Measurements from ENCODE around the gene SYNE1. TPM values are rescaled to one million over a fixed set of nuclear protein-coding genes. Genes with fewer than 3 reads are reported as not detected.

The SYNE1 gene
- total RNA-seq, 1 donor = 143 TPM

DNA sequence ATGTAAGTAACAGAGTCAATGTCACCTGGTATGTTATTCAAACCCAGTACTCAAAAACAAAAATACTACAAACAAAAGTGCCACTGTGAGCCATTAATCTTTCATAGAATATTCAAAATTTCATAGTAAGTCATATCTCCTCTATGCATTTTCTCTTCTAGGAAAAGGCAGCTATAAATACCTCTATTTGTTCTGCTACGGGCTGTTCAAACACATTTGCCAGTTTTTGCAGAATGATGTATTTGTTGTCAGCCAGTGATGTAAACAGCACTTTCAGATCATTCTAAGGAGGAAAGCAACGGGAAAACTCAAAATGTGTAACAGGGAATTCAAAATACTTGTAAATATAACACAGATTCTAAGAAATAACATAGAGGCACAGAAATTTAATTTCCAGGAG lies 388.2 kb downstream of the SYNE1 start:
- Histone ChIP-seq H3K27me3 (ENCODE audit: insufficient read depth, low read length) (no peaks in the 10 kb centered on the region), H3K9me3 (ENCODE audit: low read depth, low read length) (no peaks in the 10 kb centered on the region), H3K4me3 (ENCODE audit: low read length) (no peak overlapping the region), H3K4me1 (ENCODE audit: insufficient read depth, low read length) (no peaks in the 10 kb centered on the region)

DNA sequence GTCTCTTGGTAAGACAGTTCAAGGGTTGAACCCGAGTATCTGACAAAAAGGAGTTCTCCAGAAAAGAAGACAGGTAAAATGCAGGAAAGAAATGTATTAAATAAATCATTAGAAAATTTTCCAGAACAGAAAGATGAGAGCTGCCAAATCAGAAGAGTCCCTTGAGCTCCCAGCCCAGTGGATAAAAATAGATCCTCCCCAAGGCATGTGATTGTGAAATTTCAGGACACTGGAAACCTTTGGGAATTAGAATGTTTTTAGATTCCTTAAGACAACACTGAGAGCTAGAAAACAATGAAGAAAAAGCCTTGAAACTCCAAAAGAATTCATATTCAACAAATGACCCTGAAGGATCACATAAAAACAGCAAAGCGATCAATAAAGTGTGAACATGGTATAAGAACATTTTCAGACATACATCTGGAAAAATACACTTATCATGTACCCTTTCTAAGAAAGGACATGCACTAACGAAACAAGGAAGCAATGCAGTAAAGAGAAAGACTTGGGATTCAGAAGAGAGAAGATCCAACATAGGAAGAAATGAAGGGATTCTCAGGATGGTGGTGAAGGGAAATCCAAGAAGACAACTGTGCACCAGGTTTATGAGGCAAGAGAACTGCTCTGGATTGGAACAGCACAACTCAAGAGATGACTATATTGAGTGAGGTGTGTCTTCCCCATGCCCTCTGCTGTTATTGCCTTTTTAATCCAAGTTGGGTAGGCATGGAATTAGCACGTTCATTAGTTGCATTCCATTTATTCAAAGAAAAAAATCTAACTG lies 390.4 kb downstream of the SYNE1 start:
- no peaks in the 10 kb centered on the region for H3K9me3 ChIP-seq (ENCODE audit: low read depth, low read length)
- H3K4me1 ChIP-seq (ENCODE audit: insufficient read depth, low read length) = no peaks in the 10 kb centered on the region
- H3K4me3 ChIP-seq (ENCODE audit: low read length) = no peak overlapping the region
- no peaks in the 10 kb centered on the region for H3K27me3 ChIP-seq (ENCODE audit: insufficient read depth, low read length)

DNA sequence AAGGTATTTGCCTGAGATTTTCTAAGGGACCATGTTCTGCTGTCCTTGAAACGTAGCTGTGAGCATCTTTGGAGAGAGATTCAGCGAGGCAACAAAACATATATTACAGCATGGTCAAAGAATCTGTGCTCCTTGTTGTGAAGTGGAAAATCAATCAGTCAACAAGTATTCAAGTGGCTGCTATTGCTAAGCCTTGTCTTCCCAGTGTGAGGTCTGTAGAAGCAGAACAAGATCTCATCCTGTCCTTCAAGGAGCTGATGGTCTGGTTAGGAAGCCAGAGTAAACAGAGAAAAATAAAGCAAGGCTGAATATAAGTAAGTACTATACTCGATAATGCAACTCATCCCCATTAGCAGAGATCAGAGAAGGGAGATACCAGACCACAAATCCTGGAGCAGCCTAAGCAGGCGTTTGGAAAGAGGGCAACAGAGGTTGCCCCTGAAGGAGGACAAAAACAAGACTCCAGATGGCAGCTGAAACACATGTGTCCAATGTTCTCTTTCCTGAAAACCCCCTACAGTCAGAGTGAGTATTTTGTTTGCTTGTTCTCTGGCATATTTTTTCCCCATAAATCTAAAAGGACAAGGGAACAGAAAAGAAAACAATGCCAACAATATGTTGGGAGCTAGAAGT lies 392.0 kb downstream of the SYNE1 start:
- no peaks in the 10 kb centered on the region for H3K4me1 ChIP-seq (ENCODE audit: insufficient read depth, low read length)

DNA sequence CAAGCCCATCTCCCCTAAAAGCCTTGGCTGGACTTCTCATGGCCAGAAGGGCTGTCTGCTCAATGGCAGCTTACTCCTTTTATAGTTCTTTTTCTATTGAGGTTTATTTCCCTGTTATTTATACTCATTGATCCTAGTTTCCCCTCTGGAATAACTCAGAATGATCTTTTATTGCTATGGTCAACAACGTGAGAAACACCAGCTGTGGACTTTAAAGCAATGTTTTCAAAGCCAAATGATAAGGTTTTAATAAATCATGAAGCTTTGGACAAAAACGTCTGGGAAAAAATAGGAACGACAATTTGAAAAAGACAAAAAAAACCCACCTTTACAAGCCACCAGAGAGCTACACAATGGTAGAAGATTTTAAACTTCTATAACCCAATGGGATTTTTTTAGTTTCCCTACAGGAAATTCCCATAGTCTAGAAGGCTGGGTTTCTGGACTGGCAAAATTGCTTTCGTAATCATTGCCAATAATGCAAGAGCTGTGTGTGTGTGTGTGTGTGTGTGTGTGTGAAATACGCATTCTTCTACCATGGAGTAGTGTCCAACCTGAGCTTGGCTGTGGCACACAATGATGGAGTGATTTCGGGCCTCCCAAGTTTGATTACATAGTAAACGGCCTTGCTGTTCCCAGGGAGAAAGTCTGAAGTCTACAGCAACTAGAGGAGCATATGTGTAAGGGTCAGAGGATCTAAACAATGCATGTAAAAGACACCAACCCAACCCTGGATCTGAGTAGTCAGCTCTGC lies 396.0 kb downstream of the SYNE1 start:
- H3K4me3 ChIP-seq (ENCODE audit: low read length) = no peak overlapping the region
- no peaks in the 10 kb centered on the region for H3K27me3 ChIP-seq (ENCODE audit: insufficient read depth, low read length)
- no peaks in the 10 kb centered on the region for H3K9me3 ChIP-seq (ENCODE audit: low read depth, low read length)
- H3K4me1 ChIP-seq (ENCODE audit: insufficient read depth, low read length) = no peaks in the 10 kb centered on the region

More for the DNA sequence above, 392.0 kb downstream of the SYNE1 start:
- H3K9me3 ChIP-seq (ENCODE audit: low read depth, low read length) = no peaks in the 10 kb centered on the region
- no peaks in the 10 kb centered on the region for H3K27me3 ChIP-seq (ENCODE audit: insufficient read depth, low read length)
- no peak overlapping the region for H3K4me3 ChIP-seq (ENCODE audit: low read length)

DNA sequence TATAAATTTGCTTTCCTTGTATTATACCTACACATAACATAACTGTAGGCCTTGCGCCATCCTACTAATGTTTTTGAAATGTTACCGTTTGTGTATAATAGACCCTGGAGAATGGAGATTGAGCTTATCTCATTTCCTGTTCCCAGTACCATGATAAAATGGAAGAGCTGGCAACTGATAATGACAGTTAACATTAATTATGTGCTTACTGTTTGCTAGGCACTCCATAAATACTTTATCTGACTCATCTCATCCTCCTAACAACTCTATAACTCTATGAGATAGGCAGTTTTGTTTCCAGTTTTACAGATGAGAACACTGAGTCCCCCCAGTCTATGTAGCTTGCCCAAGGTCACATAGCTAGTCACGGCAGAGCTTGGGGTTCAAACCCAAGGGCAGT lies 396.7 kb downstream of the SYNE1 start:
- Histone ChIP-seq H3K4me1 (ENCODE audit: insufficient read depth, low read length) (no peaks in the 10 kb centered on the region), H3K4me3 (ENCODE audit: low read length) (no peak overlapping the region), H3K9me3 (ENCODE audit: low read depth, low read length) (no peaks in the 10 kb centered on the region), H3K27me3 (ENCODE audit: insufficient read depth, low read length) (no peaks in the 10 kb centered on the region)

DNA sequence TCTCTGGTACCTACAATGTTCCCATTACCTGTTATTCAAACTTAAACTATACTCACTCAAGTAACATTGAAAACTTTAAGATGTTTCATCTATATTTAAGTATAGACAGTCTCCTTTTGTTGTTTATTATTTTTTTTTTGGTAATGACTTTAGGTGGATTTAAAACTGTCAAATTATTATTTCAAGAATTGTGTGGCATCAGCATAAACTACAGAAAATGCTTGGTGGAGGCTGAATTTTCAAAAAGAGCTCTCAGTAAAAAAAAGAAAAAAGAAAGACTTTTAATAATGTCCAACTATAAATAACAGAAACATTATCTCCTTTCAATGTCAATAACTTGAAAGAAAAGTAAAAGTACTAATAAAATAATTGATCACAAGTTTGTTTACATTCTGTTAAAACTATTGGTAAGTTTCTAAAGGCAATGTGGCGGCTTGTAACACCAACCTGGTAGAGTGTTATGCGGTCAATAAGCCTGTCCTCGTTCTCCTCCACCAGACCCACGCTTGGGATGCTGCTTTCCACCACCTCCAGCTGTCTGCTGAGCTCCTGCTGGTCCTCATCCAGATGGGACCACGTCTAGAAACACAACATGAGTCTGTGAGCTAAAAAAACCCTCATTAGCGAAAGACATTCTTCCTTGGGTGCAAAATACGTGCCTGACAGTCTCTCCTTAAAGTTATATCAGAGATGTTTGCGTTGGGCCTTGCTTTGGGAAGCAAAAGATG lies 400.6 kb downstream of the SYNE1 start:
- Histone ChIP-seq H3K4me1 (ENCODE audit: insufficient read depth, low read length) (no peaks in the 10 kb centered on the region), H3K27me3 (ENCODE audit: insufficient read depth, low read length) (no peaks in the 10 kb centered on the region), H3K9me3 (ENCODE audit: low read depth, low read length) (no peaks in the 10 kb centered on the region), H3K4me3 (ENCODE audit: low read length) (no peak overlapping the region)

DNA sequence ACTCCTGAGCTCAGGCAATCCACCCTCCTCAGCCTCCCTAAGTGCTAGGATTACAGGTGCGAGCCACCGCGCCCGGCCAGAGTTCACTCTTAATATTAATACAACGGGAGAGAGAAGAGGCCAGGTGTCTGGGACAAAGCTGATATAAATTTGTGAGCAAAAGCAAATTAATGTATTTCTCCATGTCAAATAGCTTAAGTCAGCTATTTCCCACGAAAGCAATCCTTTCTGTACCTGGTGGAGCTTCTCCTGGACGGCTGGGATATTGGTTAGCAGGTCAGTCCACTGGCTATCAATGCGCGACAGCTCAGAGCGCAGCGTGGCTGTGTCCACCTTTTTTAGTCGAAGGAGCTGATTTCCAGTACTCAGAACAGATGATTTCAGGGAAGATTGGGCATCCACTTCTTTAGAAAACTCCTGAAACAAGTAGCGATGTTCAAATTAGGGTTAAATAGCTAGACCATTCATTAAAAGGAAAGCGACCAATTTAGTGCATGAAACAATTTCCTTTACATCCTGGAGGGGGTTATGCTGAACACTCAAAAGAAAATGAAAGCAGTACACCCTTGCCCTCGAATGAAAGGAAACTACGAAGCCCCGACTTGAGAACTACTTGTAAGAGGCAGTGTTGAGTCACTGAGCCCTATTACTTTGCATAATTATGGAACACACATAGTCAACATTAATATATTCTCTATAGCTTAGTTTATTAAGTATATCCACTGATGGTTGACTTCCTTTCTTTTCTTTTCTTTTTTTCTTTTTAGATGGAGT lies 403.4 kb downstream of the SYNE1 start:
- Histone ChIP-seq H3K9me3 (ENCODE audit: low read depth, low read length) (no peaks in the 10 kb centered on the region), H3K27me3 (ENCODE audit: insufficient read depth, low read length) (no peaks in the 10 kb centered on the region), H3K4me3 (ENCODE audit: low read length) (no peak overlapping the region), H3K4me1 (ENCODE audit: insufficient read depth, low read length) (no peaks in the 10 kb centered on the region)

DNA sequence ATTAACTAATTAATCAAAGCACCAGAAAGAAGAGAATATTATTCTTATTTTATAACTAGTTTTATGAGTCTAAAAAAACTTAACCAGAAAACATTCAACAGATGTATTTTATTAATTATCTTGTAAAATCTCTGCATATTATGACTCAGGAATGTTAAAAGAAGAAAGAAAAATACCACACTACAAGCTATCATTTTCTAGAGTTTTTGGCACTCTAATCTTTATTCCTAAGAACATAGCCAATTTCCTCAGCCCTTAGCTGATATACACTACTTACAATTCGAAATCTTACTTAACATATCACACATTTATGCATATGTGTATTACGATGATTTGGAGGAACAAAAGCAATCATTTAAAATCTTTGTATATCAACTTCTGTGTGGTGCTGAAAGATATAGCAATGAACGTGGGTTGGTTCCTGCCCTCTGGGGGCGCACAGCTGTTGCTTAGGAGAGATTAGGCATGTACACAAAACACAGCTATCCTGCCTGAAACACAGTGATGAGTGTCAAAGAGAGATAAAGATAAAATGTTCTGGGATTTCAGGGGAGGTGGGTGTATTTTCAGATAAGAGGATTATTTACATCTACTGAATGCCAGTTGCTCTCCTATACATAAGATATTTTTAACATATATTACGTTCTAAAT lies 404.5 kb downstream of the SYNE1 start:
- no peaks in the 10 kb centered on the region for H3K27me3 ChIP-seq (ENCODE audit: insufficient read depth, low read length)
- no peaks in the 10 kb centered on the region for H3K4me1 ChIP-seq (ENCODE audit: insufficient read depth, low read length)
- H3K4me3 ChIP-seq (ENCODE audit: low read length) = no peak overlapping the region
- H3K9me3 ChIP-seq (ENCODE audit: low read depth, low read length) = no peaks in the 10 kb centered on the region

DNA sequence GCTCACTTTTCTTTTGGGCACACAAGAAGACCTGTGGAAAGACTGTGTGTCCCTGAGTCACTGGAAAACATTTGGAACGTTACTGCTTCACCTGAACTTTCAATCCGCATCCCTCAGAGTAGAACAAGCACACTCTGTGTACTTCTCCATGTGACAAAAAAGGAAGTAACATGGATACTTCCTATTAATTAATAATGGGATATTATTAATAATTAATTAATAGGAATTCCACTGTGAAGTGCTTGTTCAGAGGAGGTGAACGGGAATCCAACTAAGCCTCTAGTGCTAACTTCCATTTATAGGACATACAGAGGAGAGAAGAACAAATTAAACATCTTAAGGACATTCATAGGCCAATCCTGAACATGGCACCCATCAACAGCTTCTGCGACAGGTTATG lies 407.8 kb downstream of the SYNE1 start:
- Histone ChIP-seq H3K4me1 (ENCODE audit: insufficient read depth, low read length) (no peaks in the 10 kb centered on the region), H3K4me3 (ENCODE audit: low read length) (no peak overlapping the region), H3K27me3 (ENCODE audit: insufficient read depth, low read length) (no peaks in the 10 kb centered on the region), H3K9me3 (ENCODE audit: low read depth, low read length) (no peaks in the 10 kb centered on the region)

DNA sequence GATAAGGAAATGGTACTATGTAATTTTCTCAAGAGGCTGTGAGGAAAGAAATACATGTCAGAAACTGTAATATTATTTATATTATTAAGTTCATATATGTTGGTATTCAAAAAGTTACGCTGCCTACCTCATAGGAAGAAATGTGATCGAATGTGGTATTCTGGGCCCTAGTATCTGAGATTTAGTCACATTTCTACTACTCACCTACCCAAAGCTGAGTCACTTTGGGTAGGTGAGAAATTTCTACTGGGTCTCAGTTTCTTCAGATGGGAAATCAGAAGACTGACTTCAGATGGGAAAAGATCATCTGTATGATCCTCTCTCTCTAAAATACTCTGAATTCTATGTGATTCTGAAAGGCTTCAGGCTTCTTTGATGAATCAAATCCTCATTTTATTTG lies 411.0 kb downstream of the SYNE1 start:
- Histone ChIP-seq H3K4me1 (ENCODE audit: insufficient read depth, low read length) (no peaks in the 10 kb centered on the region), H3K9me3 (ENCODE audit: low read depth, low read length) (peaks cover 18% of the 10 kb centered on the region), H3K27me3 (ENCODE audit: insufficient read depth, low read length) (no peaks in the 10 kb centered on the region), H3K4me3 (ENCODE audit: low read length) (no peak overlapping the region)

DNA sequence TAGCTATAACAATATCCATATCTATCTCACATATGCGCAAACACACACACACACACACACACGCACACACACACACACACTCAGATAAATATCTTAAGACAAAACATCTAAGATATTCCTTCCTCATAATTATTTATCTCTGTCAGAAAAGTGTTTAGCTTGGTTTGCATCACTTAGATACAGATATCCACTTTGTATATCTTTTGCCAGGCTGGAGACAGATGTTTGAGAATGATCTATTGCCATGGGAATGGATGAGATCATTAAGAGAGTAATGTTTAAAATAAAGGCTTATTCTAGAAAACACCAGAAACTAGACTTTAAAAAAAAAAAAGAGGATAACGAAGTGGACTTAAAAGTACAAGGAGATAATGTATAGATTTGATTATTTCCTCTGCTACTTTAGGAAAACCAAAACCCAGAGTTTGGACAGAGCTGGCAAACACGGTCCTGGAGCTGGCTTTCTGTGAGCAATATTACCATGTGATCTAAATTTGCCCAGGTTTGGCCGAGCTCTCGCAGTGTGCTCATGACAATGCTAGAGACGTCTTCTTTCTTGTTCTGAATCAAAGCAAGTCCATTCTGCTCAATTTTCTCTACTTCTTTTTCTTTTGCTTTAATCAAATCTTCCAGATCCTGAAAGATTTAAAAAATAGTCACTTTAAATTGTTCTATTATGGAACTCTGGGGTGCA lies 411.8 kb downstream of the SYNE1 start:
- Histone ChIP-seq H3K4me3 (ENCODE audit: low read length) (no peak overlapping the region), H3K27me3 (ENCODE audit: insufficient read depth, low read length) (no peaks in the 10 kb centered on the region), H3K9me3 (ENCODE audit: low read depth, low read length) (peaks cover 18% of the 10 kb centered on the region), H3K4me1 (ENCODE audit: insufficient read depth, low read length) (no peaks in the 10 kb centered on the region)

DNA sequence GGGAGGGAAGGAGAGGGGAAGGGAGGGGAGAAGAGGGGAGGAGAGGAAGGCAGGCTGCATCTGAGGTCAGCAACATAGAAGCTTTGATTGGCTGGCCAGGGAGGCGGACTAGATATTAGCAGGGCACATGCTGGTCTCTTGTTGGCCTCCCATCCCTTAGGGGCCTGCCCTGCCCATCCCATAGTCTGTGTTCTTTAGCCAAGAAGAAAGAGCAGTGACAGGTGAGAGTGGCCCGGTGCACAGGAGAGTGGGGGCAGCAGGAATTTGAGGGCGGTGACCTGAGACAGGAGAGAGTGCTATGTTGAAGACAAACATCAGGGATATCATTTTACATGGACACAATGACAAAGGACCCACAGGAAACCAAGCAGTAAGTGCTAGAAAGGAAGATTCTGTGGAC lies 413.5 kb downstream of the SYNE1 start:
- no peak overlapping the region for H3K4me3 ChIP-seq (ENCODE audit: low read length)
- peaks cover 18% of the 10 kb centered on the region for H3K9me3 ChIP-seq (ENCODE audit: low read depth, low read length)
- H3K4me1 ChIP-seq (ENCODE audit: insufficient read depth, low read length) = no peaks in the 10 kb centered on the region
- H3K27me3 ChIP-seq (ENCODE audit: insufficient read depth, low read length) = no peaks in the 10 kb centered on the region

DNA sequence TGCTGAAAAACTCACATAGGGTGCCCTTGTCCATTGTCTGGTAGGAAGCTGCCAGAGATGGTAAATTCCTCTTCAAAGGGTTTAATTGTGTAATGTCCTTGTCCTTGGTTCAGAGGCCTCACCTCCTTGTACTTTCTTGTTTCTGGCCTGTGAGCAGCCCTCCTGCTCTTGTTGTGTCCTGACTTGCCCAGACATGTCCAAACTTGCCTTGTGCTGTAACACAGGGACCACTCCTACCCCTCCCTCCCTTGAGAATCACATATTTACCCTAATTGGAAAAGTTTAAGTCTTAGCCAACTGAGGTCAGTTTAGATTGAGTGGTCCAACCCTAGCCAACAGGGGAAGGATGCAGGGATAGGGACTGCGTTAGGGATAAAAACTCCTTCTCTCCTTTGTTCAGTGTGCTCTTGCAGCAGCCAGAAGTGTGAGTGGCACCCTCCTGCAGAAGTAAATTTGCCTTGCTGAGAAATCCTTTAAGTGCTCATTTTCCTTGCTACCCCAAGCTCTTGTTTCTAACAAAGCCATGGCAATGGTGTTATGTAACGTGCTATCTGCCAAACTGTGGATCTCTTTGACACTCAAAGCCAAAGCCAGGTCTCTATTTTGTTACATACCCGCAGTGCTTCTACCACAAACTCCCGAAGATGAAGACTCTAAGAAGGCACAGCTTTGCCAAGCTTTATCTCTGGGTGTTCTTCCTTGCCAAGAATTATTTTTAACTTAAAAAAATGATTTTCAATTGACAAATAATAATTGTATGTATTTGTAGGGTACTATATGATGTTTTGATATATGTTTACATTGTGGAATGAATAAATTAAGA lies 415.1 kb downstream of the SYNE1 start:
- H3K4me1 ChIP-seq (ENCODE audit: insufficient read depth, low read length) = no peaks in the 10 kb centered on the region
- H3K9me3 ChIP-seq (ENCODE audit: low read depth, low read length) = peaks cover 18% of the 10 kb centered on the region
- H3K4me3 ChIP-seq (ENCODE audit: low read length) = no peak overlapping the region
- no peaks in the 10 kb centered on the region for H3K27me3 ChIP-seq (ENCODE audit: insufficient read depth, low read length)

Measured in mononuclear cell (primary cell).